Measurements from ENCODE around the gene LAMTOR2. TPM values are rescaled to one million over a fixed set of nuclear protein-coding genes. Genes with fewer than 3 reads are reported as not detected.

Gene LAMTOR2
- total and polyA plus RNA-seq, 9 of the 15 experiments (the other 6 are each of a cell fraction or from before 2014, with no cell fraction given): 39.0 to 161 (median 74.6) TPM

- TF ChIP-seq E2F8 (IDR thresholded peaks at IDR 0.05; ENCODE audit: low read depth, partially characterized antibody) (no peak), NKRF (IDR thresholded peaks at IDR 0.05; ENCODE audit: borderline replicate concordance) (no peak), RBFOX2 (IDR thresholded peaks at IDR 0.05; ENCODE audit: low read depth, low read length) (no peak), FOXA1 (IDR thresholded peaks at IDR 0.05; ENCODE audit: borderline replicate concordance) (no peak), ZKSCAN1 (IDR thresholded peaks at IDR 0.05; ENCODE audit: low read depth, low read length) (no peak), EP300 (IDR thresholded peaks at IDR 0.05; ENCODE audit: low read length) (no peak), MYNN (IDR thresholded peaks at IDR 0.05) (no peak), MYNN (CRISPR knock-in tag; IDR thresholded peaks at IDR 0.05) (no peak), ZNF143 (CRISPR knock-in tag; IDR thresholded peaks at IDR 0.05) (no peak), USF2 (CRISPR knock-in tag; IDR thresholded peaks at IDR 0.05) (0 out of 2 replicates have a peak, but pooled peaks have one; percentile 9), ZNF584 (CRISPR knock-in tag; IDR thresholded peaks at IDR 0.05; ENCODE audit: low read depth) (no peak), POLR2G (IDR thresholded peaks at IDR 0.05; ENCODE audit: low read depth, low read length) (peak; percentile 61), POU5F1 (IDR thresholded peaks at IDR 0.05; ENCODE audit: borderline replicate concordance, low read depth, low read length, partially characterized antibody) (no peak), NR2C1 (IDR thresholded peaks at IDR 0.05) (no peak), NR2C1 (tag; IDR thresholded peaks at IDR 0.05) (no peak), RBM34 (IDR thresholded peaks at IDR 0.05; ENCODE audit: borderline replicate concordance, insufficient read depth, low read length) (no peak), NR3C1 (CRISPR knock-in tag; IDR thresholded peaks at IDR 0.05) (no peak), PREB (CRISPR knock-in tag; IDR thresholded peaks at IDR 0.05) (no peak), KDM4B (IDR thresholded peaks at IDR 0.05; ENCODE audit: borderline replicate concordance in 2 of 2, low read depth in 1 of 2) (no peak), ZNF12 (CRISPR knock-in tag; IDR thresholded peaks at IDR 0.05) (no peak; the same call in 1 of the 2 replicates), FOXJ3 (CRISPR knock-in tag; IDR thresholded peaks at IDR 0.05) (no peak), ZNF174 (CRISPR knock-in tag; IDR thresholded peaks at IDR 0.05) (no peak), ZNF561 (CRISPR knock-in tag; conservative IDR thresholded peaks at IDR 0.05) (no peak)
Measured at GRCh38 chr1:156053768-156054499, 648 bp upstream of the LAMTOR2 start, which contains the start of gene UBQLN4 (continued).
